ENCODE measurements around the gene TUB. TPM values are rescaled to one million over a fixed set of nuclear protein-coding genes. Genes with fewer than 3 reads are reported as not detected.
A peak's percentile ranks its signal among the peaks of the same experiment; 100 is the strongest.

TUB gene
- total RNA-seq, 1 experiment from 2014 or later = 0.39 TPM

- Histone ChIP-seq H3K36me3 (ENCODE audit: insufficient read depth, low read length, poor library complexity, severe bottlenecking) (no peaks in the 10 kb centered on the region), H3K27ac (ENCODE audit: low read depth, low read length, poor library complexity, severe bottlenecking) (no peak overlapping the region), H3K27me3 (replicated peaks; ENCODE audit: insufficient read depth, low read depth, low read length, poor library complexity) (peaks cover 3% of the 10 kb centered on the region), H3K4me3 (ENCODE audit: low read depth, low read length, poor library complexity, severe bottlenecking) (no peak overlapping the region), H3K4me1 (ENCODE audit: insufficient read depth, low read length, poor library complexity, severe bottlenecking) (peaks cover 6% of the 10 kb centered on the region), H3K9me3 (ENCODE audit: low read depth, low read length, poor library complexity, severe bottlenecking) (no peaks in the 10 kb centered on the region)
- BruUV-seq (replicated peaks) = no TSS peak
- ChIA-PET CTCF (no interaction called here), POLR2A (ENCODE audit: low non-redundant PET) (no interaction called here)
- peak; percentile 55 for DNase-seq (ENCODE audit: low spot score)
- intact Hi-C loops (cut with micrococcal nuclease; ENCODE audit: unreplicated experiment) = no loop called here
- TF ChIP-seq, protein P1, sequence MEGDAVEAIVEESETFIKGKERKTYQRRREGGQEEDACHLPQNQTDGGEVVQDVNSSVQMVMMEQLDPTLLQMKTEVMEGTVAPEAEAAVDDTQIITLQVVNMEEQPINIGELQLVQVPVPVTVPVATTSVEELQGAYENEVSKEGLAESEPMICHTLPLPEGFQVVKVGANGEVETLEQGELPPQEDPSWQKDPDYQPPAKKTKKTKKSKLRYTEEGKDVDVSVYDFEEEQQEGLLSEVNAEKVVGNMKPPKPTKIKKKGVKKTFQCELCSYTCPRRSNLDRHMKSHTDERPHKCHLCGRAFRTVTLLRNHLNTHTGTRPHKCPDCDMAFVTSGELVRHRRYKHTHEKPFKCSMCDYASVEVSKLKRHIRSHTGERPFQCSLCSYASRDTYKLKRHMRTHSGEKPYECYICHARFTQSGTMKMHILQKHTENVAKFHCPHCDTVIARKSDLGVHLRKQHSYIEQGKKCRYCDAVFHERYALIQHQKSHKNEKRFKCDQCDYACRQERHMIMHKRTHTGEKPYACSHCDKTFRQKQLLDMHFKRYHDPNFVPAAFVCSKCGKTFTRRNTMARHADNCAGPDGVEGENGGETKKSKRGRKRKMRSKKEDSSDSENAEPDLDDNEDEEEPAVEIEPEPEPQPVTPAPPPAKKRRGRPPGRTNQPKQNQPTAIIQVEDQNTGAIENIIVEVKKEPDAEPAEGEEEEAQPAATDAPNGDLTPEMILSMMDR (conservative IDR thresholded peaks at IDR 0.05; ENCODE audit: low read depth, low read length) = no peak
- TF ChIP-seq EZH2 (IDR thresholded peaks at IDR 0.05; ENCODE audit: borderline replicate concordance, low read depth, low read length, poor library complexity, severe bottlenecking) = no peak
Observed at GRCh38 chr11:8068605-8069221, 12.3 kb upstream of the TUB start.

DNA sequence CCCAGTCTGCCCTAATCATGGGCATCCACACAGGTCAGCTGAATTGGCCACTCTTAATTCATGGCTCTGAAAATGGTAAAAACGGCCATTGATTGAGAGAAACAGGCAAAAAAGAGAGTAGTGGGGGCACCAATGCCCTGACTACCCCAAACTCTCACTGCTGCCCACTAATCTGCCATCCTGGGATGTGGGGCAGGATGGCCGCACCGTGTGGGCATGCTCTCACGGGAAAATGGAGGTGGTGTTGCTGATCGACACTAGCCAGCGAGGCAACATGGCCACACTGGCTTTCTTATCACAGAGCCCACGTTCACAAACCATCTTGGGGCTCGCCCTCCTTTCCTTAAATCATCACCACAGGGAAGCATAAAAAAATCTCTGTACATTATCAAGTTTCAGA, 11.2 kb upstream of the TUB start:
- no peaks in the 10 kb centered on the region for H3K9me3 ChIP-seq (ENCODE audit: low read depth, low read length, poor library complexity, severe bottlenecking)
- ChIA-PET POLR2A (ENCODE audit: low non-redundant PET) (no interaction called here), CTCF (no interaction called here)
- no TSS peak for BruUV-seq (replicated peaks)
- no peak for TF ChIP-seq EZH2 (IDR thresholded peaks at IDR 0.05; ENCODE audit: borderline replicate concordance, low read depth, low read length, poor library complexity, severe bottlenecking)
- TF ChIP-seq, protein P1 (conservative IDR thresholded peaks at IDR 0.05; ENCODE audit: low read depth, low read length) = no peak
- H3K36me3 ChIP-seq (ENCODE audit: insufficient read depth, low read length, poor library complexity, severe bottlenecking) = no peaks in the 10 kb centered on the region
- H3K4me3 ChIP-seq (ENCODE audit: low read depth, low read length, poor library complexity, severe bottlenecking) = no peak overlapping the region
- DNase-seq (ENCODE audit: low spot score) = no peak
- H3K4me1 ChIP-seq (ENCODE audit: insufficient read depth, low read length, poor library complexity, severe bottlenecking) = peaks cover 6% of the 10 kb centered on the region
- H3K27me3 ChIP-seq (replicated peaks; ENCODE audit: insufficient read depth, low read depth, low read length, poor library complexity) = peaks cover 3% of the 10 kb centered on the region
- intact Hi-C loops (cut with micrococcal nuclease; ENCODE audit: unreplicated experiment) = loop anchor here (5.0 kb wide), 1 partner anchor 37 kb away; no protein-coding TSS in a partner anchor
- no peak overlapping the region for H3K27ac ChIP-seq (ENCODE audit: low read depth, low read length, poor library complexity, severe bottlenecking)

DNA sequence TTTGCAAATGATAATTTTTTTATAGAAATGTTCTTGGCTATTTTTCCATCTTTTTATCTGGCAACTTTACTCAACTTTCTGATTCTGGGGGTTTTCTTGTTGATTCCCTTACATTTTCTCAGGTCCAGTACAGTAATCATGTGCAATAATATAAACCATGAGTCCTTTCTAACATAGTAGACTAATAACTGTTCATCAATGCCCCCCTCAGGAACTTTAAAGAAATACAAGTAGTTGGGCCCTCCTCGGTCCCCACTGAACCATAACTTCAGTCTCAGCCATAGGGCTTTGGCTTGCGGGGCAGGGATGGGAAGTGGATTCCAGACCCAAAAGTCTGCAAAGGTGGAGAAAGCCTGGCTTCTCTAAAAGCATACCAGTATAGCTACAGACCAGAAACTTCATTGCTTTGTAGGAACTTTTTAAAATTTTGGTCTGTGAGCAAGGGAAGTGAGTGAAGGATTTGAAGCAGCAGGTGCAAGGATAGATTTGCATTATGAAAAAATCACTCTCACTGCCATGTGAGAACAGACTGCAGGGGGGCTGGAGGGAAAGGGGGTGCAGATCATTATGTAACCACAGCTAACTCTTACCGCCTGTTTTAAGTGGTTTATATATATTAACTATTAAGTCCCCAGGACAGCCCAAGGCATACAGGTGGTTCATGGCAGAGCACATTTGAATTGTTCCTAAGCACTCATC, 10.4 kb upstream of the TUB start:
- intact Hi-C loops (cut with micrococcal nuclease; ENCODE audit: unreplicated experiment) = loop anchor here (5.0 kb wide), 1 partner anchor 38 kb away; no protein-coding TSS in a partner anchor
- Histone ChIP-seq H3K27ac (ENCODE audit: low read depth, low read length, poor library complexity, severe bottlenecking) (no peak overlapping the region), H3K9me3 (ENCODE audit: low read depth, low read length, poor library complexity, severe bottlenecking) (no peaks in the 10 kb centered on the region), H3K27me3 (replicated peaks; ENCODE audit: insufficient read depth, low read depth, low read length, poor library complexity) (peaks cover 3% of the 10 kb centered on the region), H3K4me3 (ENCODE audit: low read depth, low read length, poor library complexity, severe bottlenecking) (no peak overlapping the region), H3K4me1 (ENCODE audit: insufficient read depth, low read length, poor library complexity, severe bottlenecking) (peaks cover 6% of the 10 kb centered on the region), H3K36me3 (ENCODE audit: insufficient read depth, low read length, poor library complexity, severe bottlenecking) (no peaks in the 10 kb centered on the region)
- no TSS peak for BruUV-seq (replicated peaks)
- DNase-seq (ENCODE audit: low spot score) = peak; percentile 46
- TF ChIP-seq, protein P1 (conservative IDR thresholded peaks at IDR 0.05; ENCODE audit: low read depth, low read length) = peak; percentile 51
- no peak for TF ChIP-seq EZH2 (IDR thresholded peaks at IDR 0.05; ENCODE audit: borderline replicate concordance, low read depth, low read length, poor library complexity, severe bottlenecking)
- ChIA-PET CTCF (interaction anchor here (2.2 kb wide), 1 partner anchor 64 kb away, joined by 7 read pairs; no protein-coding TSS in a partner anchor), POLR2A (ENCODE audit: low non-redundant PET) (no interaction called here)

Data from A673 (cell line).